Natural killer cell (primary cell): Measurements from ENCODE around the gene RARA. TPM values are rescaled to one million over a fixed set of nuclear protein-coding genes. Genes with fewer than 3 reads are reported as not detected.
"Not testable (repeated sequence)": the region's sequence is repeated elsewhere in the genome, so short reads cannot be mapped to it uniquely, and the experiment has no call there.

Source experiments
- ATAC-seq, 3 donors: fragments of 150-1000 bp in 2 of 3; fragments of 200-7000 bp in 1 of 3; cut with Tn5 transposase; 1 replicate in 1 of 3; 2 replicates in 2 of 3; pipeline ENCODE4 v1.10.0; 2021; ENCODE audit warnings: mild to moderate bottlenecking in 2 of 3, moderate library complexity in 2 of 3
- DNase-seq, 2 donors: peaks; one replicate each; pipeline versions ENCODE4 v3.0.0 to v3.0.0-alpha.2; 2013 to 2021; ENCODE audit warnings: mixed read lengths in 1 of 2
- H3K27ac ChIP-seq: one replicate; pipeline ENCODE4 v1.5.1; 2013; ENCODE audit warnings: mild to moderate bottlenecking, low read length
- H3K27me3 ChIP-seq: one replicate; pipeline ENCODE4 v1.6.1; 2013; ENCODE audit warnings: low read length; ENCODE audit not compliant: control insufficient read depth, insufficient read depth
- H3K36me3 ChIP-seq: one replicate; pipeline ENCODE4 v1.6.1; 2013; ENCODE audit warnings: low read length; ENCODE audit not compliant: control insufficient read depth, insufficient read depth
- H3K4me1 ChIP-seq: one replicate; pipeline ENCODE4 v1.6.1; 2013; ENCODE audit warnings: low read length; ENCODE audit not compliant: control insufficient read depth, insufficient read depth
- H3K4me3 ChIP-seq: one replicate; pipeline ENCODE4 v1.5.1; 2013; ENCODE audit warnings: low read length
- H3K9me3 ChIP-seq: one replicate; pipeline ENCODE4 v1.6.1; 2013; ENCODE audit warnings: low read length; ENCODE audit not compliant: control insufficient read depth, insufficient read depth
- H3K27ac Mint-ChIP-seq, 2 donors: one replicate each; pipeline ENCODE4 v1.8.0; 2022; ENCODE audit warnings: mild to moderate bottlenecking in 2 of 2, mixed read lengths in 2 of 2, moderate library complexity in 1 of 2
- H3K27me3 Mint-ChIP-seq, 2 donors: one replicate each; pipeline ENCODE4 v1.8.0; 2022; ENCODE audit warnings: low read depth in 2 of 2, mixed read lengths in 2 of 2
- H3K36me3 Mint-ChIP-seq: one replicate; pipeline ENCODE4 v1.8.0; 2022; ENCODE audit warnings: mixed read lengths
- H3K4me1 Mint-ChIP-seq, 2 donors: one replicate each; pipeline ENCODE4 v1.8.0; 2022; ENCODE audit warnings: mixed read lengths in 2 of 2
- H3K4me3 Mint-ChIP-seq: one replicate; pipeline ENCODE4 v1.8.0; 2022; ENCODE audit warnings: mild to moderate bottlenecking, moderate library complexity, mixed read lengths
- H3K9me3 Mint-ChIP-seq, 2 donors: one replicate each; pipeline ENCODE4 v1.8.0; 2022; ENCODE audit warnings: mixed read lengths in 2 of 2
- CTCF ChIP-seq: fragments of 200-600 bp; IDR thresholded peaks from one replicate; pipeline ENCODE4 v1.8.0; 2022; ENCODE audit warnings: antibody characterized with exemption
- WGBS: methylation state at CpG from one replicate; pipeline ENCODE4 v1.1.7; 2013; ENCODE audit warnings: missing lambda C conversion rate; ENCODE audit not compliant: insufficient coverage; 5-methylcytosine and 5-hydroxymethylcytosine counted together
- intact Hi-C: fragments of 100-400 bp; cut with micrococcal nuclease; formaldehyde crosslinking; loops from one replicate; pipeline ENCODE4 v1.14.2; 2022
- total RNA-seq, 4 donors: library from RNA; stranded (reverse); fragments of 120-200 nt in 1 of 4; gene quantifications; one replicate each; pipeline versions ENCODE4 v1.2.3 to v1.2.4, GENCODE V29; 2013 to 2022

The RARA gene
- total RNA-seq, 3 donors from 2014 or later (not counting 1 experiment from before 2014, with no cell fraction given), result 75.9 to 94.6 (median 79.1) TPM

- no peak overlapping the region for H3K4me3 Mint-ChIP-seq
- H3K27ac Mint-ChIP-seq, result no peak overlapping the region
Measured at GRCh38 chr17:40377832-40378231, 68.9 kb downstream of the RARA start.

GRCh38 chr17:40378966-40379365, 70.0 kb downstream of the RARA start:
- Mint-ChIP-seq H3K4me3 (no peak overlapping the region), H3K4me1 (peaks cover 6% of the 10 kb centered on the region in 2 donors), H3K27me3 (peaks cover 4 to 8% of the 10 kb centered on the region in 2 donors), H3K27ac (no peak overlapping the region), H3K9me3 (no peaks in the 10 kb centered on the region), H3K36me3 (no peaks in the 10 kb centered on the region)
- WGBS, result 89% methylated on average over 6 of the region's 7 CpGs
- Histone ChIP-seq H3K36me3 (no peaks in the 10 kb centered on the region), H3K9me3 (no peaks in the 10 kb centered on the region), H3K4me1 (no peaks in the 10 kb centered on the region), H3K27ac (no peak overlapping the region), H3K4me3 (no peak overlapping the region), H3K27me3 (no peaks in the 10 kb centered on the region)
- intact Hi-C loops, result no loop called here
- TF ChIP-seq CTCF, result no peak
- ATAC-seq (no peak), DNase-seq (no peak)

More at GRCh38 chr17:40377832-40378231, 68.9 kb downstream of the RARA start:
- H3K9me3 Mint-ChIP-seq, result no peaks in the 10 kb centered on the region
- H3K27me3 ChIP-seq, result no peaks in the 10 kb centered on the region
- no peak overlapping the region for H3K27ac ChIP-seq
- H3K36me3 ChIP-seq, result no peaks in the 10 kb centered on the region
- intact Hi-C loops, result no loop called here
- DNase-seq (no peak), ATAC-seq (no peak)
- 95% methylated on average over 12 of the region's 13 CpGs for WGBS
- H3K4me1 Mint-ChIP-seq, result peaks cover 6% of the 10 kb centered on the region in 2 donors
- H3K36me3 Mint-ChIP-seq, result no peaks in the 10 kb centered on the region
- H3K4me1 ChIP-seq, result no peaks in the 10 kb centered on the region
- H3K27me3 Mint-ChIP-seq, result peaks cover 4 to 8% of the 10 kb centered on the region in 2 donors
- no peak overlapping the region for H3K4me3 ChIP-seq
- no peak for TF ChIP-seq CTCF
- no peaks in the 10 kb centered on the region for H3K9me3 ChIP-seq

DNA sequence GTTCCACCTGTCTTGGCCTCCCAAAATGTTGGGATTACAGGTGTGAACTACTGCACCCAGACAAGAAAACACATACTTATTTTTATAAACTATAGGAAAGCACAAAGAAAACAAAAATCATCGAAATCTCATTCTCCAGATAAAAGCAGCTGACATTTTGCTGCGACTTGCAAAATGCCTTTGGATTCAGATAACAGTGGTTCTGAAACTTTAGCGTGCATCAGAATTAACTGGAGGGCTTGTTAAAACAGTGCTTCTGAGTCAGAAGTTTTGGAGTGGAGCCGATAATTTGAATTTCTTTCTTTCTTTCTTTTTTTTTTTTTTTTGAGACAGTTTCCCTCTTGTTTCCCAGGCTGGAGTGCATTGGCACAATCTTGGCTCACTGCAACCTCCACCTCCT, 73.3 kb downstream of the RARA start:
- H3K4me1 Mint-ChIP-seq, result no peaks in the 10 kb centered on the region
- H3K27me3 ChIP-seq, result no peaks in the 10 kb centered on the region
- 97% methylated on average over 4 of the region's 4 CpGs for WGBS
- no peak overlapping the region for H3K27ac ChIP-seq
- H3K27ac Mint-ChIP-seq, result no peak overlapping the region
- no peak overlapping the region for H3K4me3 ChIP-seq
- H3K9me3 ChIP-seq, result no peaks in the 10 kb centered on the region
- no peak overlapping the region for H3K4me3 Mint-ChIP-seq
- intact Hi-C loops, result no loop called here
- H3K36me3 ChIP-seq, result no peaks in the 10 kb centered on the region
- DNase-seq (no peak), ATAC-seq (no peak)
- TF ChIP-seq CTCF, result no peak
- no peaks in the 10 kb centered on the region for H3K36me3 Mint-ChIP-seq
- no peaks in the 10 kb centered on the region for H3K27me3 Mint-ChIP-seq
- no peaks in the 10 kb centered on the region for H3K4me1 ChIP-seq
- no peaks in the 10 kb centered on the region for H3K9me3 Mint-ChIP-seq

- H3K4me3 Mint-ChIP-seq, H3K9me3 ChIP-seq, H3K9me3 Mint-ChIP-seq, H3K27ac Mint-ChIP-seq, H3K27ac ChIP-seq, intact Hi-C loops, DNase-seq, H3K27me3 ChIP-seq, H3K4me1 ChIP-seq, H3K4me3 ChIP-seq, H3K36me3 ChIP-seq, H3K27me3 Mint-ChIP-seq, H3K36me3 Mint-ChIP-seq, ATAC-seq, H3K4me1 Mint-ChIP-seq: not testable (repeated sequence)
- 97% methylated on average over 3 of the region's 3 CpGs for WGBS
Measured at GRCh38 chr17:40386555-40386954, 77.6 kb downstream of the RARA start.
